Chondrocyte (in vitro differentiated cells): ENCODE measurements around the gene CEP43. TPM values are rescaled to one million over a fixed set of nuclear protein-coding genes. Genes with fewer than 3 reads are reported as not detected.

Source experiments
- DNase-seq: peaks from one replicate; pipeline ENCODE4 v3.0.0; 2021; ENCODE audit warnings: mixed read lengths, low spot score
- H3K27ac Mint-ChIP-seq: one replicate; pipeline ENCODE4 v1.8.0; 2021; ENCODE audit warnings: mild to moderate bottlenecking, moderate library complexity, mixed read lengths; ENCODE audit not compliant: unreplicated experiment
- H3K27me3 Mint-ChIP-seq: 2 replicates; pipeline ENCODE4 v1.8.0; 2021; ENCODE audit warnings: low read depth, mixed read lengths
- H3K36me3 Mint-ChIP-seq: 2 replicates; pipeline ENCODE4 v1.8.0; 2021; ENCODE audit warnings: low read depth, mixed read lengths
- H3K4me1 Mint-ChIP-seq: 2 replicates; pipeline ENCODE4 v1.8.0; 2021; ENCODE audit warnings: low read depth, mild to moderate bottlenecking, mixed read lengths
- H3K4me3 Mint-ChIP-seq: one replicate; pipeline ENCODE4 v1.8.0; 2021; ENCODE audit warnings: mild to moderate bottlenecking, moderate library complexity, mixed read lengths; ENCODE audit not compliant: unreplicated experiment
- H3K9me3 Mint-ChIP-seq: 2 replicates; pipeline ENCODE4 v1.8.0; 2021; ENCODE audit warnings: low read depth, mixed read lengths
- CTCF ChIP-seq: fragments of 200-600 bp; sonication (generic); IDR thresholded peaks from 2 replicates; pipeline ENCODE4 v1.5.0; 2021; ENCODE audit warnings: antibody characterized with exemption, mild to moderate bottlenecking, moderate library complexity
- microRNA-seq: library from miRNA; unstranded; fragments of <30 nt; microRNA quantifications from one replicate; pipeline ENCODE4 v1.2.0, GENCODE V29; 2020; ENCODE audit warnings: borderline number of aligned reads
- total RNA-seq: library from RNA; stranded (reverse); gene quantifications from 3 replicates; pipeline ENCODE4 v1.2.1, GENCODE V29; 2021

CEP43 gene
- total RNA-seq, 1 donor from 2014 or later: 11.7 TPM

- Mint-ChIP-seq H3K36me3 (peaks cover 7% of the 10 kb centered on the region), H3K27me3 (no peaks in the 10 kb centered on the region), H3K4me3 (no peak overlapping the region), H3K4me1 (no peaks in the 10 kb centered on the region), H3K27ac (no peak overlapping the region), H3K9me3 (no peaks in the 10 kb centered on the region)
- no peak for TF ChIP-seq CTCF
- no peak for DNase-seq
These were observed 46.8 kb downstream of the CEP43 start for GRCh38 chr6:167045828-167046580.

GRCh38 chr6:167046861-167047495, 47.8 kb downstream of the CEP43 start:
- Mint-ChIP-seq H3K4me3 (no peak overlapping the region), H3K27ac (no peak overlapping the region), H3K9me3 (no peaks in the 10 kb centered on the region), H3K36me3 (peaks cover 7% of the 10 kb centered on the region), H3K27me3 (no peaks in the 10 kb centered on the region), H3K4me1 (no peaks in the 10 kb centered on the region)
- TF ChIP-seq CTCF: no peak
- DNase-seq: no peak

- H3K9me3 Mint-ChIP-seq: no peaks in the 10 kb centered on the region
- no peak for DNase-seq
- no peaks in the 10 kb centered on the region for H3K27me3 Mint-ChIP-seq
- H3K27ac Mint-ChIP-seq: no peak overlapping the region
- no peak overlapping the region for H3K4me3 Mint-ChIP-seq
- TF ChIP-seq CTCF: no peak
- H3K4me1 Mint-ChIP-seq: no peaks in the 10 kb centered on the region
- H3K36me3 Mint-ChIP-seq: peaks cover 7% of the 10 kb centered on the region
These were observed 48.4 kb downstream of the CEP43 start for GRCh38 chr6:167047554-167047953.

Small RNAs within 50 kb of the gene (microRNA-seq; reads per million reads assigned to microRNA genes)
- gene MIR3939: 3.3 reads per million

Other genes with a start within 250 kb of the CEP43 start
- 27.0 to 29.4 TPM (median 27.1 TPM) in 3 replicates for gene RNASET2, start 42.8 kb upstream of the CEP43 start, total RNA-seq
- gene CCR6, start 123.7 kb downstream of the CEP43 start, total RNA-seq: not detected in 3 replicates
- not detected in 3 replicates for gene GPR31, start 158.6 kb downstream of the CEP43 start, total RNA-seq